HCT116 (cell line): ENCODE measurements around the gene GSG1L. TPM values are rescaled to one million over a fixed set of nuclear protein-coding genes. Genes with fewer than 3 reads are reported as not detected.

Source experiments
- ATAC-seq: fragments of 200-7000 bp; cut with Tn5 transposase; 2 replicates; pipeline ENCODE4 v1.9.1; 2020; ENCODE audit warnings: mild to moderate bottlenecking, moderate library complexity
- BruUV-seq: library from RNA; stranded (reverse); fragments of 400-500 nt; replicated peaks from 2 replicates; lab custom pipeline; 2021; lab: Mats Ljungman, UMichigan
- CTCF ChIA-PET: fragments of 300-600 bp; sonication (Branson Sonifier 250); formaldehyde crosslinking; loops from one replicate; lab custom pipeline; 2021; ENCODE audit warnings: antibody characterized with exemption; lab: Charles Lee
- POLR2A ChIA-PET: fragments of 300-600, 350-600 bp; sonication (Branson Sonifier 250); formaldehyde crosslinking; loops from one replicate; lab custom pipeline; 2021; ENCODE audit warnings: antibody characterized with exemption; lab: Charles Lee
- RAD21 ChIA-PET, 2 experiments: fragments of 300-600 bp; sonication (Branson Sonifier 250); formaldehyde crosslinking; loops; one replicate each; lab custom pipeline; 2023; ENCODE audit warnings: low total read pairs in 2 of 2; ENCODE audit not compliant: uncharacterized antibody in 2 of 2, unreplicated experiment in 2 of 2, low non-redundant PET in 1 of 2; lab: Charles Lee
- DNase-seq: peaks from one replicate; pipeline ENCODE4 v3.0.0-alpha.2; 2010; ENCODE audit warnings: low read depth, low spot score
- H2AFZ ChIP-seq: fragments of 200-600 bp; shearing (Covaris generic), sonication (generic); 2 replicates; pipeline ENCODE4 v1.6.1; 2017; ENCODE audit warnings: low read depth, mixed run types, mixed read lengths, antibody characterized with exemption, low read length; ENCODE audit not compliant: poor library complexity, severe bottlenecking
- H3K27ac ChIP-seq: 2 replicates; pipeline ENCODE4 v1.5.1; 2012; ENCODE audit warnings: low read depth, low read length
- H3K27me3 ChIP-seq: fragments of 200-600 bp; sonication (generic); 2 replicates; pipeline ENCODE4 v1.6.1; 2016; ENCODE audit warnings: mixed run types, low read length, mixed read lengths; ENCODE audit not compliant: insufficient read depth
- H3K36me3 ChIP-seq, 2 experiments: fragments of 200-500 bp in 1 of 2; fragments of 200-600 bp in 1 of 2; sonication (Bioruptor generic) in 1 of 2; sonication (generic) in 1 of 2; 2 replicates each; pipeline versions ENCODE4 v1.5.1 to v1.6.1; 2014 to 2016; ENCODE audit warnings: low read length in 2 of 2, inconsistent platforms in 1 of 2, mixed read lengths in 1 of 2, mixed run types in 1 of 2; ENCODE audit not compliant: insufficient read depth in 2 of 2, control insufficient read depth in 1 of 2
- H3K4me1 ChIP-seq, 2 experiments: fragments of 200-600 bp in 1 of 2; sonication (generic) in 1 of 2; 2 replicates each; pipeline versions ENCODE4 v1.5.1 to v1.6.1; 2012 to 2017; ENCODE audit warnings: low read length in 2 of 2, inconsistent platforms in 1 of 2, mild to moderate bottlenecking in 1 of 2, mixed read lengths in 1 of 2, mixed run types in 1 of 2, moderate library complexity in 1 of 2; ENCODE audit not compliant: insufficient read depth in 2 of 2, control insufficient read depth in 1 of 2
- H3K4me2 ChIP-seq: fragments of 200-600 bp; sonication (generic); 2 replicates; pipeline ENCODE4 v1.6.1; 2017; ENCODE audit warnings: mixed run types, low read length, mixed read lengths
- H3K4me3 ChIP-seq, 2 experiments: fragments of 200-600 bp in 1 of 2; sonication (generic) in 1 of 2; replicated peaks in 1 of 2; 2 replicates each; pipeline ENCODE4 v1.5.1; 2011 to 2016; ENCODE audit warnings: low read length in 2 of 2, control low read depth in 1 of 2, low read depth in 1 of 2, mild to moderate bottlenecking in 1 of 2, mixed read lengths in 1 of 2, mixed run types in 1 of 2
- H3K79me2 ChIP-seq: fragments of 200-600 bp; sonication (generic); 2 replicates; pipeline ENCODE4 v1.6.1; 2017; ENCODE audit warnings: mild to moderate bottlenecking, mixed run types, low read length, moderate library complexity, mixed read lengths; ENCODE audit not compliant: insufficient read depth
- H3K9ac ChIP-seq: fragments of 200-600 bp; sonication (generic); 2 replicates; pipeline ENCODE4 v1.6.1; 2016; ENCODE audit warnings: low read length, mixed read lengths
- H3K9me2 ChIP-seq: fragments of 200-600 bp; sonication (generic), shearing (Covaris generic); 2 replicates; pipeline ENCODE4 v1.6.1; 2017; ENCODE audit warnings: mixed run types, mild to moderate bottlenecking, moderate library complexity; ENCODE audit not compliant: insufficient read depth
- H3K9me3 ChIP-seq, 2 experiments: fragments of 200-500 bp in 1 of 2; fragments of 200-600 bp in 1 of 2; sonication (Bioruptor generic) in 1 of 2; sonication (generic) in 1 of 2; 2 replicates each; pipeline ENCODE4 v1.6.1; 2014 to 2017; ENCODE audit warnings: low read length in 2 of 2, mixed read lengths in 2 of 2, inconsistent platforms in 1 of 2, low read depth in 1 of 2, mild to moderate bottlenecking in 1 of 2, mixed run types in 1 of 2, moderate library complexity in 1 of 2; ENCODE audit not compliant: control insufficient read depth in 1 of 2, insufficient read depth in 1 of 2
- H4K20me1 ChIP-seq: fragments of 200-600 bp; sonication (generic), shearing (Covaris generic); 2 replicates; pipeline ENCODE4 v1.6.1; 2017; ENCODE audit warnings: mixed run types, mild to moderate bottlenecking, moderate library complexity; ENCODE audit not compliant: insufficient read depth
- CBX3 ChIP-seq: IDR thresholded peaks from 2 replicates; pipeline ENCODE4 v1.6.1; 2012; ENCODE audit warnings: low read depth
- CEBPB ChIP-seq: IDR thresholded peaks from 2 replicates; pipeline ENCODE4 v1.6.1; 2012; ENCODE audit warnings: low read depth
- POLR2A ChIP-seq: IDR thresholded peaks from 2 replicates; pipeline ENCODE4 v1.7.0; 2011; ENCODE audit warnings: borderline replicate concordance; ENCODE audit not compliant: insufficient read depth, insufficient read length; ENCODE audit errors: extremely low read depth
- POLR2AphosphoS5 ChIP-seq: IDR thresholded peaks from 2 replicates; pipeline ENCODE4 v1.6.1; 2011; ENCODE audit warnings: mild to moderate bottlenecking, low read depth, low read length, moderate library complexity
- ZFX ChIP-seq: fragments of 450-650 bp; IDR thresholded peaks from 2 replicates; pipeline ENCODE4 v1.6.1; 2017
- intact Hi-C: fragments of 100-400 bp; cut with micrococcal nuclease; formaldehyde crosslinking; loops from 2 replicates; pipeline ENCODE4 v1.10.0; 2022
- total RNA-seq: library from RNA; stranded (reverse); gene quantifications from one replicate; pipeline ENCODE4 v1.2.1, GENCODE V29; 2021; ENCODE audit not compliant: unreplicated experiment
- TF ChIP-seq, protein P1 (sequence below): IDR thresholded peaks from 2 replicates; pipeline ENCODE4 v1.6.1; 2012
- TF ChIP-seq, protein P2 (sequence below): IDR thresholded peaks from 2 replicates; pipeline ENCODE4 v1.6.1; 2012; ENCODE audit warnings: low read depth
- TF ChIP-seq, protein P3 (sequence below), 3 experiments: fragments of 200-600 bp in 1 of 3; sonication (generic) in 1 of 3; IDR thresholded peaks in 2 of 3; conservative IDR thresholded peaks in 1 of 3; 2 replicates each; pipeline ENCODE4 v1.5.1; 2012 to 2017; ENCODE audit warnings: low read depth in 2 of 3, low read length in 2 of 3, antibody characterized with exemption in 1 of 3, borderline replicate concordance in 1 of 3, control low read depth in 1 of 3, mild to moderate bottlenecking in 1 of 3, mixed read lengths in 1 of 3, mixed run types in 1 of 3, moderate library complexity in 1 of 3; ENCODE audit not compliant: insufficient read depth in 1 of 3

Gene GSG1L
- total RNA-seq, 1 experiment from 2014 or later = not detected

DNA sequence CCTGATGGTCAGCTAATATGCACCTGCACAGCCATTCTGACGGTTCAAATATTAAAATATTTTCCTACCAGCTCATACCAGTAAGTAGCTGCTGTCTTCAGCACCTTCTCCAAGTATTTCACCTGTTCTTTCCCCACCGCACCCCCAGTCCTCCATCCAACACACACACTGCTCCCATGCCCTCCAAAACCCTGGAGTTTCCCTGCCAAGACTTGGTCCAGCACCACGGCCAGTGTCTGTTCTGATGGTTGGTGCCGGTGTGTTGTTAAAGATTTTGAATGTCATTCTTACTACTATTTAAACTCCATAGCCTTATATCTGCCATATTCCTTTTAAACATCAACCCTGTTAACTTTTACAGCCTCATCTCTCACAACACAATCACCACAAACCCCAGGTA is 142.4 kb downstream of the GSG1L start:
- no TSS peak for BruUV-seq
- ChIA-PET CTCF (no interaction called here), POLR2A (no interaction called here), RAD21 (no interaction called here)
- Histone ChIP-seq H3K36me3 (no peaks in the 10 kb centered on the region), H3K9ac (no peak overlapping the region), H3K27me3 (peaks cover 50% of the 10 kb centered on the region), H2AFZ (no peak overlapping the region), H3K9me2 (no peaks in the 10 kb centered on the region), H3K79me2 (no peaks in the 10 kb centered on the region), H3K4me1 (peaks cover 3 to 13% of the 10 kb centered on the region in 2 experiments; a peak in 2 of 4 replicates), H3K4me2 (no peak overlapping the region), H4K20me1 (no peaks in the 10 kb centered on the region), H3K4me3 (no peak overlapping the region), H3K27ac (no peak overlapping the region), H3K9me3 (no peaks in the 10 kb centered on the region)
- DNase-seq (no peak), ATAC-seq (no peak)
- TF ChIP-seq CEBPB = no peak
- no peak for TF ChIP-seq ZFX
- TF ChIP-seq, protein P1, sequence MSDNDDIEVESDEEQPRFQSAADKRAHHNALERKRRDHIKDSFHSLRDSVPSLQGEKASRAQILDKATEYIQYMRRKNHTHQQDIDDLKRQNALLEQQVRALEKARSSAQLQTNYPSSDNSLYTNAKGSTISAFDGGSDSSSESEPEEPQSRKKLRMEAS = no peak
- no peak for TF ChIP-seq CBX3
- TF ChIP-seq, protein P2, sequence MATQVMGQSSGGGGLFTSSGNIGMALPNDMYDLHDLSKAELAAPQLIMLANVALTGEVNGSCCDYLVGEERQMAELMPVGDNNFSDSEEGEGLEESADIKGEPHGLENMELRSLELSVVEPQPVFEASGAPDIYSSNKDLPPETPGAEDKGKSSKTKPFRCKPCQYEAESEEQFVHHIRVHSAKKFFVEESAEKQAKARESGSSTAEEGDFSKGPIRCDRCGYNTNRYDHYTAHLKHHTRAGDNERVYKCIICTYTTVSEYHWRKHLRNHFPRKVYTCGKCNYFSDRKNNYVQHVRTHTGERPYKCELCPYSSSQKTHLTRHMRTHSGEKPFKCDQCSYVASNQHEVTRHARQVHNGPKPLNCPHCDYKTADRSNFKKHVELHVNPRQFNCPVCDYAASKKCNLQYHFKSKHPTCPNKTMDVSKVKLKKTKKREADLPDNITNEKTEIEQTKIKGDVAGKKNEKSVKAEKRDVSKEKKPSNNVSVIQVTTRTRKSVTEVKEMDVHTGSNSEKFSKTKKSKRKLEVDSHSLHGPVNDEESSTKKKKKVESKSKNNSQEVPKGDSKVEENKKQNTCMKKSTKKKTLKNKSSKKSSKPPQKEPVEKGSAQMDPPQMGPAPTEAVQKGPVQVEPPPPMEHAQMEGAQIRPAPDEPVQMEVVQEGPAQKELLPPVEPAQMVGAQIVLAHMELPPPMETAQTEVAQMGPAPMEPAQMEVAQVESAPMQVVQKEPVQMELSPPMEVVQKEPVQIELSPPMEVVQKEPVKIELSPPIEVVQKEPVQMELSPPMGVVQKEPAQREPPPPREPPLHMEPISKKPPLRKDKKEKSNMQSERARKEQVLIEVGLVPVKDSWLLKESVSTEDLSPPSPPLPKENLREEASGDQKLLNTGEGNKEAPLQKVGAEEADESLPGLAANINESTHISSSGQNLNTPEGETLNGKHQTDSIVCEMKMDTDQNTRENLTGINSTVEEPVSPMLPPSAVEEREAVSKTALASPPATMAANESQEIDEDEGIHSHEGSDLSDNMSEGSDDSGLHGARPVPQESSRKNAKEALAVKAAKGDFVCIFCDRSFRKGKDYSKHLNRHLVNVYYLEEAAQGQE = peak; percentile 39
- no peak for TF ChIP-seq POLR2A
- intact Hi-C loops = no loop called here

DNA sequence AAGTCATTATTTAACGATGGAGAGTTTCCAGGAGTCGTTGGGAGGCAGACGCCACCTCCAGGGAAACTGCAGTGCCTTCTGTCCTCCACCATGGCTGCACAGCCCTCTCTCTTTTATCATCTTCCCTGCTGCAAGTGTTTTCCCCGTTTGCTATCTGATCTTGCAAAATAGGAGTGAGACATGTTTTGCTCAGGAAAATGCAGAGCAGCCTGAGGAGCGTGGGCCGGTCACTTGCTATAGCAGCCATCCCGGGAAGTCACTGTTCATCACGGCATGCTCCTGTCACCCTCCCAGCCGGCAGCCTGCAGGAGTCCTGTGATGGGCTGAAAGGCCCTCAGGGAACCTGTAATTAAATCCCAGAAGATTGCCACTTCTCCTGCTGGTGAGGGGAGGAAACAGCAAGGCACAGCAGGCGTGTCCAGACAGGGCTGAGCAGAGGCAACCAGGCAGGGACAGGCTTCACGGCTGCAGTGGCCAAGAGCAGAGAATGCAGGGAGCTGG is 143.1 kb downstream of the GSG1L start:
- H2AFZ ChIP-seq = no peak overlapping the region
- H3K79me2 ChIP-seq = no peaks in the 10 kb centered on the region
- H3K4me1 ChIP-seq = peaks cover 3 to 13% of the 10 kb centered on the region in 2 experiments; a peak in 2 of 4 replicates
- H3K27me3 ChIP-seq = peaks cover 49% of the 10 kb centered on the region
- RAD21 ChIA-PET = no interaction called here
- no peaks in the 10 kb centered on the region for H3K9me3 ChIP-seq
- no peaks in the 10 kb centered on the region for H3K9me2 ChIP-seq
- POLR2A ChIA-PET = no interaction called here
- no peak overlapping the region for H3K4me3 ChIP-seq
- TF ChIP-seq, protein P3, sequence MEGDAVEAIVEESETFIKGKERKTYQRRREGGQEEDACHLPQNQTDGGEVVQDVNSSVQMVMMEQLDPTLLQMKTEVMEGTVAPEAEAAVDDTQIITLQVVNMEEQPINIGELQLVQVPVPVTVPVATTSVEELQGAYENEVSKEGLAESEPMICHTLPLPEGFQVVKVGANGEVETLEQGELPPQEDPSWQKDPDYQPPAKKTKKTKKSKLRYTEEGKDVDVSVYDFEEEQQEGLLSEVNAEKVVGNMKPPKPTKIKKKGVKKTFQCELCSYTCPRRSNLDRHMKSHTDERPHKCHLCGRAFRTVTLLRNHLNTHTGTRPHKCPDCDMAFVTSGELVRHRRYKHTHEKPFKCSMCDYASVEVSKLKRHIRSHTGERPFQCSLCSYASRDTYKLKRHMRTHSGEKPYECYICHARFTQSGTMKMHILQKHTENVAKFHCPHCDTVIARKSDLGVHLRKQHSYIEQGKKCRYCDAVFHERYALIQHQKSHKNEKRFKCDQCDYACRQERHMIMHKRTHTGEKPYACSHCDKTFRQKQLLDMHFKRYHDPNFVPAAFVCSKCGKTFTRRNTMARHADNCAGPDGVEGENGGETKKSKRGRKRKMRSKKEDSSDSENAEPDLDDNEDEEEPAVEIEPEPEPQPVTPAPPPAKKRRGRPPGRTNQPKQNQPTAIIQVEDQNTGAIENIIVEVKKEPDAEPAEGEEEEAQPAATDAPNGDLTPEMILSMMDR (IDR thresholded peaks at IDR 0.05 in 2 of 3, conservative IDR thresholded peaks at IDR 0.05 in 1 of 3; ENCODE audit: borderline replicate concordance in 1 of 3, insufficient read depth in 1 of 3, low read depth in 2 of 3, low read length in 2 of 3) = peak in 2 of 3 experiments; percentile 44 to 54; a peak in 4 of 6 replicates
- no peak for TF ChIP-seq POLR2AphosphoS5
- intact Hi-C loops = no loop called here
- peak overlapping the region; percentile 32; the same call in 1 of the 2 replicates for H3K4me2 ChIP-seq
- H4K20me1 ChIP-seq = no peaks in the 10 kb centered on the region
- BruUV-seq = no TSS peak
- DNase-seq (peak; percentile 35), ATAC-seq (peak; percentile 96)
- H3K9ac ChIP-seq = no peak overlapping the region
- no peaks in the 10 kb centered on the region for H3K36me3 ChIP-seq
- H3K27ac ChIP-seq = no peak overlapping the region
- CTCF ChIA-PET = no interaction called here
